SU-DHL-6 (cell line): ENCODE data around the gene REPS2.

Experiments used
- H2AFZ ChIP-seq: fragments of 200-600 bp; sonication (generic); 2 replicates; pipeline ENCODE4 v1.6.1; 2014; ENCODE audit warnings: low read depth, mild to moderate bottlenecking, moderate library complexity, mixed read lengths, antibody characterized with exemption, low read length; ENCODE audit not compliant: severe bottlenecking
- H3F3A ChIP-seq: fragments of 200-600 bp; shearing (Covaris generic); 2 replicates; pipeline ENCODE4 v1.6.0; 2016; ENCODE audit warnings: antibody characterized with exemption, mild to moderate bottlenecking; ENCODE audit not compliant: insufficient read depth
- H3K27ac ChIP-seq: fragments of 200-600 bp; sonication (generic); 2 replicates; pipeline ENCODE4 v1.5.1; 2016; ENCODE audit warnings: low read depth, mild to moderate bottlenecking, low read length, moderate library complexity, mixed read lengths
- H3K27me3 ChIP-seq: fragments of 200-600 bp; sonication (generic), shearing (Covaris generic); 2 replicates; pipeline ENCODE4 v1.6.0; 2014; ENCODE audit warnings: mild to moderate bottlenecking, low read length
- H3K36me3 ChIP-seq: fragments of 200-600 bp; sonication (generic); 2 replicates; pipeline ENCODE4 v1.6.1; 2014; ENCODE audit warnings: mild to moderate bottlenecking, low read length, mixed read lengths
- H3K4me2 ChIP-seq: fragments of 300-600, 200-600 bp; shearing (Covaris generic), sonication (generic); 2 replicates; pipeline ENCODE4 v1.6.0; 2014; ENCODE audit warnings: low read length, low read depth, mild to moderate bottlenecking; ENCODE audit not compliant: poor library complexity, severe bottlenecking
- H3K4me3 ChIP-seq: fragments of 200-600 bp; sonication (generic); 2 replicates; pipeline ENCODE4 v1.5.1; 2014; ENCODE audit warnings: antibody characterized with exemption, low read length, mild to moderate bottlenecking, mixed read lengths; ENCODE audit not compliant: insufficient read depth, poor library complexity, severe bottlenecking
- H3K79me2 ChIP-seq: fragments of 200-600 bp; sonication (generic); 2 replicates; pipeline ENCODE4 v1.6.1; 2014; ENCODE audit warnings: mild to moderate bottlenecking, low read length, moderate library complexity; ENCODE audit not compliant: insufficient read depth
- H3K9ac ChIP-seq: fragments of 200-600 bp; sonication (generic); 2 replicates; pipeline ENCODE4 v1.7.0; 2014; ENCODE audit warnings: mild to moderate bottlenecking, low read length
- H3K9me2 ChIP-seq: fragments of 200-600 bp; sonication (generic); replicated peaks from 2 replicates; pipeline ENCODE4 v1.6.1; 2014; ENCODE audit warnings: low read length; ENCODE audit not compliant: insufficient read depth
- H3K9me3 ChIP-seq: fragments of 200-600 bp; sonication (generic); 2 replicates; pipeline ENCODE4 v1.6.1; 2014; ENCODE audit warnings: low read length, mixed read lengths; ENCODE audit not compliant: insufficient read depth
- H4K20me1 ChIP-seq: fragments of 200-600 bp; sonication (generic); 2 replicates; pipeline ENCODE4 v1.6.1; 2014; ENCODE audit warnings: low read depth, mild to moderate bottlenecking, antibody characterized with exemption, low read length, moderate library complexity, mixed read lengths
- EZH2phosphoT487 ChIP-seq: fragments of 200-600 bp; sonication (generic), shearing (Covaris generic); conservative IDR thresholded peaks from 2 replicates; pipeline ENCODE4 v1.6.1; 2018; ENCODE audit warnings: mild to moderate bottlenecking, antibody characterized with exemption, low read length, moderate library complexity, mixed read lengths
- TF ChIP-seq, protein P1 (sequence below): fragments of 200-600 bp; sonication (generic); IDR thresholded peaks from one replicate; pipeline ENCODE4 v1.5.1; 2017; ENCODE audit warnings: antibody characterized with exemption, mild to moderate bottlenecking, low read length, moderate library complexity; ENCODE audit not compliant: insufficient read depth, poor library complexity, severe bottlenecking

REPS2 gene

DNA sequence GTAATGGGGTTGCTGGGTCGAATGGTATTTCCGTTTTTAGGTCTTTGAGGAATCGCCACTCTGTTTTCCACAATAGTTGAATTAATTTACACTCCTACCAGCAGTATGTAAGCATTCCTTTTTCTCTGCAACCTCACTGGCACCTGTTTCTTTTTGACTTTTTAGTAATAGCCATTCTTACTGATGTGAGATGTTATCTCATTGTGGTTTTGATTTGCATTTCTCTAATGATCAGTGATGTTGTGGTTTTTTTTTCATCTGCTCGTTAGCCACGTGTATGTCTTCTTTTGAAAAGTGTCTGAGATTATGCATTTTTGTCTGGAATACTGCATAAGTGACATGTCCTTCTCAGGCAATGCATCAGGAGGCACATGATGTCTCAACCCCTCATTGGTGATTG is 28.8 kb downstream of the REPS2 start:
- Histone ChIP-seq H2AFZ (no peak overlapping the region), H3K27ac (no peak overlapping the region), H3K79me2 (no peaks in the 10 kb centered on the region), H3K4me3 (no peak overlapping the region), H3K36me3 (no peaks in the 10 kb centered on the region), H3F3A (no peaks in the 10 kb centered on the region), H4K20me1 (no peaks in the 10 kb centered on the region), H3K9me2 (no peaks in the 10 kb centered on the region), H3K9ac (no peak overlapping the region), H3K27me3 (no peaks in the 10 kb centered on the region), H3K4me2 (no peak overlapping the region), H3K9me3 (no peaks in the 10 kb centered on the region)
- TF ChIP-seq, protein P1, sequence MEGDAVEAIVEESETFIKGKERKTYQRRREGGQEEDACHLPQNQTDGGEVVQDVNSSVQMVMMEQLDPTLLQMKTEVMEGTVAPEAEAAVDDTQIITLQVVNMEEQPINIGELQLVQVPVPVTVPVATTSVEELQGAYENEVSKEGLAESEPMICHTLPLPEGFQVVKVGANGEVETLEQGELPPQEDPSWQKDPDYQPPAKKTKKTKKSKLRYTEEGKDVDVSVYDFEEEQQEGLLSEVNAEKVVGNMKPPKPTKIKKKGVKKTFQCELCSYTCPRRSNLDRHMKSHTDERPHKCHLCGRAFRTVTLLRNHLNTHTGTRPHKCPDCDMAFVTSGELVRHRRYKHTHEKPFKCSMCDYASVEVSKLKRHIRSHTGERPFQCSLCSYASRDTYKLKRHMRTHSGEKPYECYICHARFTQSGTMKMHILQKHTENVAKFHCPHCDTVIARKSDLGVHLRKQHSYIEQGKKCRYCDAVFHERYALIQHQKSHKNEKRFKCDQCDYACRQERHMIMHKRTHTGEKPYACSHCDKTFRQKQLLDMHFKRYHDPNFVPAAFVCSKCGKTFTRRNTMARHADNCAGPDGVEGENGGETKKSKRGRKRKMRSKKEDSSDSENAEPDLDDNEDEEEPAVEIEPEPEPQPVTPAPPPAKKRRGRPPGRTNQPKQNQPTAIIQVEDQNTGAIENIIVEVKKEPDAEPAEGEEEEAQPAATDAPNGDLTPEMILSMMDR = no peak
- no peak for TF ChIP-seq EZH2phosphoT487

- Histone ChIP-seq H3K9me3 (no peaks in the 10 kb centered on the region), H3K27me3 (no peaks in the 10 kb centered on the region), H3F3A (no peaks in the 10 kb centered on the region), H4K20me1 (no peaks in the 10 kb centered on the region), H3K4me3 (no peak overlapping the region), H3K4me2 (no peak overlapping the region), H3K9me2 (no peaks in the 10 kb centered on the region), H3K27ac (no peak overlapping the region), H3K9ac (no peak overlapping the region), H2AFZ (no peak overlapping the region), H3K79me2 (no peaks in the 10 kb centered on the region), H3K36me3 (no peaks in the 10 kb centered on the region)
- no peak for TF ChIP-seq EZH2phosphoT487
- TF ChIP-seq, protein P1 = no peak
Observed at GRCh38 chrX:16977771-16978170, 31.3 kb downstream of the REPS2 start.

DNA sequence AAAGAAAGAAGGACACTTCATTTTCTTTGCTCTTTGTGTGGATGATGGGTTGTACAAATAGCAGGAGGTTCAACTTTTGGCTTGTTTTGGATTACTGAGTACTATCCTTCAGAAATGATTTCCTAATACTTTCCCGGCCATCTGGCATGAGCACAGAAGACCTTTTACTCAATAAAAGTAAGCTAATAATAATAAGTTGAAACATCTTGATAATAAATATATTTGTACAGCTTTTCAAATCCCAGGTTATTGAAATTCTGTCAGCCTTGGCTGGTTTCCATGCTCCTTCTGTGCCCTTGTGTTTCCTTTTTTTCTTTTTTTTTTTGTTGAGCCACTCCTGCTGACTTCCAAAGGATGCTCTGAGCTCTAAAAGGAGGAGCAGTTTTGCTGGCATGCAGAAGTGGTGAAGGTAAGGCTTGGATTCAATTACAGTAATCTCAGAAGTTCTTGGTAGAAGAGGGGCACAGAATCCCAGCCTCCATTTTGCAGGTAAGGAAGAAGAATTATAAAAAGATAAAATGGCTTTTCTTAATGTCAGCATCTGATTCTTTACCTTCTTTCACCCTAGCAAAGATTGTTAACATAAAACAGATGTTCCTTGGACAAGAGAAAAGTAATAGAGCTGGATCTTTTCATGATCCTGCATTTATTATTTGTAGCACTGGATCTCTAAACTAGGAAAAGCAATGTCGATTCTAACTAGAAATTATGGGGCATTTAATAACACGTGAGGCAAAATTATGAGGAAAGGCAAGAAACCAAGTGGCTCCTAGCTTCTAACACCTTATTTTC is 31.9 kb downstream of the REPS2 start:
- no peaks in the 10 kb centered on the region for H3F3A ChIP-seq
- H3K9ac ChIP-seq = no peak overlapping the region
- no peaks in the 10 kb centered on the region for H3K9me2 ChIP-seq
- H3K36me3 ChIP-seq = no peaks in the 10 kb centered on the region
- H3K4me2 ChIP-seq = no peak overlapping the region
- H3K79me2 ChIP-seq = no peaks in the 10 kb centered on the region
- H3K9me3 ChIP-seq = no peaks in the 10 kb centered on the region
- no peak overlapping the region for H3K4me3 ChIP-seq
- H2AFZ ChIP-seq = no peak overlapping the region
- no peaks in the 10 kb centered on the region for H4K20me1 ChIP-seq
- no peaks in the 10 kb centered on the region for H3K27me3 ChIP-seq
- H3K27ac ChIP-seq = no peak overlapping the region
- TF ChIP-seq EZH2phosphoT487 = no peak
- TF ChIP-seq, protein P1 = no peak
